T-helper 17 cell (primary cell): Measurements from ENCODE around the gene GPX4. TPM values are rescaled to one million over a fixed set of nuclear protein-coding genes. Genes with fewer than 3 reads are reported as not detected.

Source experiments
- ATAC-seq: fragments of 150-1000 bp; cut with Tn5 transposase; 2 replicates; pipeline ENCODE4 v1.10.0; 2021; ENCODE audit warnings: mild to moderate bottlenecking, moderate library complexity
- DNase-seq, 3 donors: peaks; one replicate each; pipeline versions ENCODE4 v3.0.0 to v3.0.0-alpha.2; 2020 to 2021
- H3K9me3 ChIP-seq: one replicate; pipeline ENCODE4 v1.7.0; 2013; ENCODE audit warnings: low read length, mild to moderate bottlenecking; ENCODE audit not compliant: control insufficient read depth, poor library complexity, severe bottlenecking
- H3K27ac Mint-ChIP-seq: one replicate; pipeline ENCODE4 v1.8.0; 2022; ENCODE audit warnings: mild to moderate bottlenecking, moderate library complexity, mixed read lengths
- H3K27me3 Mint-ChIP-seq: one replicate; pipeline ENCODE4 v1.8.0; 2022; ENCODE audit warnings: mixed read lengths
- H3K36me3 Mint-ChIP-seq: one replicate; pipeline ENCODE4 v1.8.0; 2022; ENCODE audit warnings: low read depth, mixed read lengths
- H3K4me1 Mint-ChIP-seq: one replicate; pipeline ENCODE4 v1.8.0; 2022; ENCODE audit warnings: mild to moderate bottlenecking, mixed read lengths
- H3K4me3 Mint-ChIP-seq: one replicate; pipeline ENCODE4 v1.8.0; 2022; ENCODE audit warnings: mild to moderate bottlenecking, moderate library complexity, mixed read lengths
- total RNA-seq, 4 donors: library from RNA in 2 of 4; stranded (reverse) in 2 of 4; gene quantifications; one replicate each; pipeline ENCODE4 v1.2.3 and lab custom pipeline; 2022 to 2026

Gene GPX4
- total RNA-seq, 2 donors from 2014 or later = 184 to 187 TPM

- peak overlapping the region; percentile 78 for H3K27ac Mint-ChIP-seq
- H3K27me3 Mint-ChIP-seq = no peaks in the 10 kb centered on the region
- H3K36me3 Mint-ChIP-seq = no peaks in the 10 kb centered on the region
- H3K9me3 ChIP-seq = no peaks in the 10 kb centered on the region
- no peak for ATAC-seq
- H3K4me3 Mint-ChIP-seq = no peak overlapping the region
- peaks cover 21% of the 10 kb centered on the region for H3K4me1 Mint-ChIP-seq
- DNase-seq = no peak
These were observed 30.6 kb downstream of the GPX4 start for GRCh38 chr19:1134431-1134830.

- Mint-ChIP-seq H3K4me1 (peaks cover 17% of the 10 kb centered on the region), H3K27ac (peak overlapping the region; percentile 78), H3K4me3 (peak overlapping the region; percentile 31), H3K27me3 (no peaks in the 10 kb centered on the region), H3K36me3 (no peaks in the 10 kb centered on the region)
- H3K9me3 ChIP-seq = no peaks in the 10 kb centered on the region
- DNase-seq (no peak), ATAC-seq (no peak)
These were observed 31.7 kb downstream of the GPX4 start for GRCh38 chr19:1135454-1135853.

GRCh38 chr19:1136201-1136600 lies 32.4 kb downstream of the GPX4 start:
- Mint-ChIP-seq H3K27ac (no peak overlapping the region), H3K4me3 (no peak overlapping the region), H3K36me3 (no peaks in the 10 kb centered on the region), H3K27me3 (no peaks in the 10 kb centered on the region), H3K4me1 (peaks cover 12% of the 10 kb centered on the region)
- no peaks in the 10 kb centered on the region for H3K9me3 ChIP-seq
- DNase-seq (no peak), ATAC-seq (no peak)

- Mint-ChIP-seq H3K4me3 (no peak overlapping the region), H3K36me3 (no peaks in the 10 kb centered on the region), H3K4me1 (peaks cover 12% of the 10 kb centered on the region), H3K27ac (no peak overlapping the region), H3K27me3 (no peaks in the 10 kb centered on the region)
- H3K9me3 ChIP-seq = no peaks in the 10 kb centered on the region
- no peak for ATAC-seq
- DNase-seq = no peak
These were observed 33.0 kb downstream of the GPX4 start for GRCh38 chr19:1136621-1137317.

- H3K9me3 ChIP-seq = no peaks in the 10 kb centered on the region
- no peak overlapping the region for H3K27ac Mint-ChIP-seq
- H3K36me3 Mint-ChIP-seq = no peaks in the 10 kb centered on the region
- ATAC-seq (no peak), DNase-seq (no peak)
- peaks cover 12% of the 10 kb centered on the region for H3K4me1 Mint-ChIP-seq
- H3K4me3 Mint-ChIP-seq = no peak overlapping the region
- H3K27me3 Mint-ChIP-seq = no peaks in the 10 kb centered on the region
These were observed 34.3 kb downstream of the GPX4 start for GRCh38 chr19:1138121-1138520.

GRCh38 chr19:1139126-1139525 lies 35.3 kb downstream of the GPX4 start:
- H3K36me3 Mint-ChIP-seq = no peaks in the 10 kb centered on the region
- H3K27ac Mint-ChIP-seq = no peak overlapping the region
- ATAC-seq = no peak
- H3K4me1 Mint-ChIP-seq = peaks cover 7% of the 10 kb centered on the region
- no peaks in the 10 kb centered on the region for H3K9me3 ChIP-seq
- no peak overlapping the region for H3K4me3 Mint-ChIP-seq
- DNase-seq = no peak
- no peaks in the 10 kb centered on the region for H3K27me3 Mint-ChIP-seq

GRCh38 chr19:1140272-1141027 lies 36.7 kb downstream of the GPX4 start:
- no peak for DNase-seq
- Mint-ChIP-seq H3K36me3 (peaks cover 7% of the 10 kb centered on the region), H3K4me3 (peak overlapping the region; percentile 13), H3K27ac (no peak overlapping the region), H3K4me1 (peaks cover 13% of the 10 kb centered on the region), H3K27me3 (no peaks in the 10 kb centered on the region)
- ATAC-seq = no peak
- H3K9me3 ChIP-seq = no peaks in the 10 kb centered on the region

GRCh38 chr19:1141944-1142343 lies 38.1 kb downstream of the GPX4 start:
- no peak overlapping the region for H3K27ac Mint-ChIP-seq
- peaks cover 11% of the 10 kb centered on the region for H3K4me1 Mint-ChIP-seq
- ATAC-seq = no peak
- no peak overlapping the region for H3K4me3 Mint-ChIP-seq
- no peaks in the 10 kb centered on the region for H3K27me3 Mint-ChIP-seq
- peaks cover 7% of the 10 kb centered on the region for H3K36me3 Mint-ChIP-seq
- no peaks in the 10 kb centered on the region for H3K9me3 ChIP-seq
- no peak for DNase-seq

- ATAC-seq (no peak), DNase-seq (no peak)
- H3K36me3 Mint-ChIP-seq = peaks cover 7% of the 10 kb centered on the region
- H3K4me3 Mint-ChIP-seq = no peak overlapping the region
- H3K27me3 Mint-ChIP-seq = no peaks in the 10 kb centered on the region
- no peaks in the 10 kb centered on the region for H3K9me3 ChIP-seq
- H3K4me1 Mint-ChIP-seq = peaks cover 11% of the 10 kb centered on the region
- no peak overlapping the region for H3K27ac Mint-ChIP-seq
These were observed 40.1 kb downstream of the GPX4 start for GRCh38 chr19:1143828-1144399.

GRCh38 chr19:1144741-1145140 lies 40.9 kb downstream of the GPX4 start:
- H3K36me3 Mint-ChIP-seq = peaks cover 7% of the 10 kb centered on the region
- DNase-seq = no peak
- H3K9me3 ChIP-seq = no peaks in the 10 kb centered on the region
- H3K4me3 Mint-ChIP-seq = peak overlapping the region; percentile 5
- ATAC-seq = no peak
- H3K4me1 Mint-ChIP-seq = peaks cover 11% of the 10 kb centered on the region
- H3K27me3 Mint-ChIP-seq = no peaks in the 10 kb centered on the region
- peak overlapping the region; percentile 80 for H3K27ac Mint-ChIP-seq

- H3K4me3 Mint-ChIP-seq = no peak overlapping the region
- DNase-seq (no peak), ATAC-seq (no peak)
- H3K27me3 Mint-ChIP-seq = no peaks in the 10 kb centered on the region
- peaks cover 10% of the 10 kb centered on the region for H3K4me1 Mint-ChIP-seq
- H3K27ac Mint-ChIP-seq = no peak overlapping the region
- H3K36me3 Mint-ChIP-seq = peaks cover 7% of the 10 kb centered on the region
- H3K9me3 ChIP-seq = no peaks in the 10 kb centered on the region
These were observed 42.0 kb downstream of the GPX4 start for GRCh38 chr19:1145635-1146411.

- Mint-ChIP-seq H3K27ac (no peak overlapping the region), H3K36me3 (peaks cover 7% of the 10 kb centered on the region), H3K4me3 (no peak overlapping the region), H3K27me3 (no peaks in the 10 kb centered on the region), H3K4me1 (peaks cover 10% of the 10 kb centered on the region)
- ATAC-seq (no peak), DNase-seq (no peak)
- no peaks in the 10 kb centered on the region for H3K9me3 ChIP-seq
These were observed 42.6 kb downstream of the GPX4 start for GRCh38 chr19:1146412-1146699.
